Glomerular endothelial cell (primary cell): ENCODE data around the gene TANGO2. TPM values are rescaled to one million over a fixed set of nuclear protein-coding genes. Genes with fewer than 3 reads are reported as not detected.

Source experiments
- DNase-seq: peaks from one replicate; pipeline ENCODE4 v3.0.0-alpha.2; 2011; ENCODE audit warnings: low read depth, low spot score; ENCODE audit errors: extremely low read depth
- total RNA-seq: library from RNA; depleted of rRNA; stranded (reverse); fragments of >200 nt; gene quantifications from 2 replicates; pipeline ENCODE4 v1.2.3, GENCODE V29; 2015

Gene TANGO2
- total RNA-seq, 1 donor from 2014 or later: 42.2 TPM

DNA sequence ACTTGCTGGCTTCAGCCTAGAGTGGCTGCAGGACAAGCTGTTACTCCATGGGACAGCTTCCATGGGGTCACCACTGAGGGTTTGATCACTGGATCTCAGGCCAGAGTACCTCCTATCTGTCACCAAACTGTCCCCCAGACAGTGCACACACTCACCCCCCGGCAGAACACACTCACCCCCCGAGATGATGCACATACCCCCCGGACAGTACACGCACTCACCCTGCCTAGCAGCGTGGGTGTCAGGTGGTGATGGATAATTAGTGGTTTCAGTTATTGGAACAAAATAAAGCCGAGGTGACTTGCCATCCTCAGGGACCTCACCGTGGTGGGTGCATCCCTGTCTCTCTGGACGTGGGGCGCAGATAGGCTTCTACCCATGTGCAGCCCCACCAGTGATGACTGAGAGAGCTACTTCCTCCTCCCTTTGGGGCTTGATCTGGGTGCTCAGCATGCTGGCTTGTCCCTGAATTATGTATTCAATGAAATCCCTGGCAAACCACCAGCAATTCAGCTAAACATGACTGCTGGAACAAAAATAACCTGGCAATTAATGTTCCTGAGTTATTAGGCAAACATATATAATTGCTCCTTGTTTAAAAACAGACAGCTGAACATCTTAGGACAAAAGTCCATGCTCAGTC, 18.9 kb downstream of the TANGO2 start:
- no peak for DNase-seq

GRCh38 chr22:20040327-20041200, 19.7 kb downstream of the TANGO2 start:
- DNase-seq: no peak

GRCh38 chr22:20043057-20043996, 22.4 kb downstream of the TANGO2 start:
- no peak for DNase-seq

DNA sequence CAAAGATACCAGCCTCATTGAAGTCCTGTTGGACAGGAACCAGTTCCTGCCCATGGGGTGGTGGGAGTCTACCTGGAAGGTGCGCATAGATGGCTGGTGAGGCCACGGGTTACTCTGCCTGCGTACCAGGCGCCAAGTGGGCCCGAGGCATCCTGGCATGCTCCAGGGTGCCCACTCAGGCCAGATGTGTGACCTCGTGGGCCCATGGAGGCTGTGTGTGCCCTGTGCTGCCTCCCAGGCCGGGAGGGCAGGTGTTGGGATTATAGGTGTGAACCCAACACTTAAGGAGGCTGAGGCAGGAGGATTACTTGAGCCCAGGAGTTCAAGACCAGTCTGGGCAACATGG, 23.1 kb downstream of the TANGO2 start:
- DNase-seq: no peak

DNA sequence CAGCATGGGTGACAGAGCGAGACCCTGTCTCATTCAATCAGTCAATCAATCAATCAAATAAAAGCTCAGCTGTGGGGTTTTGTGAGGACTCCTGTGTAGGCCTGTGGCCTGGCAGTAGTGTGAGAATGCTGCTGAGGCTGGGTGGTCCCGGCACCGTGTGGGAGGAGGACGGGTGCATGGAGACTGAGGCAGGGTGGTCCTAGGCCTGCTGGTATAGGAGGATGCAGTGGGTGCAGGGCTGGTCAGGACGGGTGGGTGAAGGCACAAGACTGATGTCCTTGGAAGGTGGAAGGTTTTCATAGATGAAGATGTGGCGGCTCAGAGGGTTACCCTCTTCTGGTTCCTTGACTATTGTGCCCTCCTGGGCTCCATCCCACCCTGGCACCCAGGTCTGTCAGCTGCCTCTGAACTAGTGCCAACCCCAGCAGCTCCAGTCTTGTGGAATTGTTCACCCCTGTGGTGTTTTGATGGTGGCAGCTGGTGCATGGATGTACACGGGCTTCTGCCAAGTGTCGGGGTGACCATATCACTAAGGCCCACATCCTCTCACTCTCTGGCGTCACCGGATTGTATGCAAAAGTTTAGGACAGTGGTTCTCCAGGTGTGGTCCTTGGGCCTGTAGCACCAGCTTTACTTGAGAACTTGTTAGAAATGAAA, 23.7 kb downstream of the TANGO2 start:
- no peak for DNase-seq

GRCh38 chr22:20046730-20047129, 25.8 kb downstream of the TANGO2 start:
- no peak for DNase-seq

GRCh38 chr22:20051927-20052308, 31.0 kb downstream of the TANGO2 start:
- DNase-seq: no peak

- DNase-seq: no peak
These were observed 31.7 kb downstream of the TANGO2 start for GRCh38 chr22:20052309-20053259.

GRCh38 chr22:20053407-20054033, 32.6 kb downstream of the TANGO2 start:
- no peak for DNase-seq

DNA sequence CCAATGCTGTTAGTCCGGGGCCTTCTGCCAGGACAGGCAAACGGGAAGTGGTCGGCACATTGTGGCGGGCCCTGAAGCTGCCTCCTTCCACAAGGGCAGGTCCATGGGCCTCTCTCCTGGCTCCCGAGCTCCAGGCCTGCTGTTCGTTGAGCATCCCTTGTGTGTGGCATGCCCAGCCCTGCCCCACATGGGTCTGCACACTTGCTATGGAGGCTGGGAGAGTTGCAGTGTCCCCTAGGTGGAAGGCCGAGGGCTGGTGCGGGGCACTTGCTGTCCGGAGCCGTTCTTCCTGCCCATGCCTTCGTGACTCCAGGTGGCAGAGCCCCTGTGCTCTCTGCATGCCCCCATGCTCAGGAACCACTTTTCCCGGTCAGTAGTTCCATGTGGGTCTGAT, 33.1 kb downstream of the TANGO2 start:
- no peak for DNase-seq

- DNase-seq: no peak
These were observed 33.6 kb downstream of the TANGO2 start for GRCh38 chr22:20054485-20054884.

GRCh38 chr22:20055144-20055543, 34.2 kb downstream of the TANGO2 start:
- DNase-seq: no peak

- no peak for DNase-seq
These were observed 34.7 kb downstream of the TANGO2 start for GRCh38 chr22:20055654-20056053.

GRCh38 chr22:20056161-20056560, 35.3 kb downstream of the TANGO2 start:
- DNase-seq: no peak

- DNase-seq: no peak
These were observed 35.9 kb downstream of the TANGO2 start for GRCh38 chr22:20056696-20057386.

GRCh38 chr22:20057596-20058268, 36.8 kb downstream of the TANGO2 start:
- no peak for DNase-seq

DNA sequence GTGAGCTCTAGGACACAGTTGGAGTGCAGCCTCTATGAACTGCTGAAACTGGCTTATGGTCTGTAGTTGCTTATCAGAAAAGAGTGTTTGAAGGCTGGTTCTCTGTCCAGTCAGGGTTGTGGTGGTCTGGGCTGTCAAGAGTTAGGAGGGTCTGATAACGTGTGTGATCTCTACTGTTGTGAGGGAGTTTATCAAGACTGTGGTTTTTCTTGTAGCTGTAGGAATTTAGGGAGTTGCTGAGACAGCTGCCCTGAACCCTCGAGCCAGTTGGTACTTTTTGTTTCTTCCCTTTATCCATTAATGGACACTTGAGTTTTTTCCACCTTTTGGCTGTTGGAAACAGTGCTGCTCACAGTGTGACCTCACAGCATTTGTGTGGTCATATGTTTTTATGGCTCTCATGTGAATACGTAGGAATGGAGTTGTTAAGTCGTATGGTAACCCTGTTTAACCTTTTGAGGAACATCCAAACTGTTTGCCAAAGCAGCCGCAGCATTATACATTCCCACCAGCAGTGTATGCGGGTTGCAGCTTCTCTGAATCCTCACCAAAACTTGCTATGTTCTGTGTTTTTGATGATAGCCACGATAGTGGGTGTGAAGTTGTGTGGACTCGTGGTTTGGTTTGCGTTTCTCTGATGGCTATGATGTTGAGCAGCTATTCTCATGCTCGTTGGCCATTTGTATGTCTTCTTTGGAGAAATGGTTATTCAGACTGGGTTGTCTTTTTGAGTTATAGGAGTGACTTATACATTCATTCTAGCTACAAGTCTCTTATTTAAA, 38.3 kb downstream of the TANGO2 start:
- no peak for DNase-seq
